GM10248 (cell line): Measurements from ENCODE around the gene CATSPERD.

Source experiments
- CTCF ChIA-PET: fragments of 300-600 bp; sonication (Branson Sonifier 250); formaldehyde crosslinking; extraction: SDS; loops from one replicate; lab custom pipeline; 2021; ENCODE audit warnings: antibody characterized with exemption; lab: Yijun Ruan, JAX
- POLR2A ChIA-PET: fragments of 350-650 bp; sonication (Branson Sonifier 250); formaldehyde crosslinking; extraction: SDS; loops from one replicate; lab custom pipeline; 2020; ENCODE audit warnings: antibody characterized with exemption; lab: Yijun Ruan, JAX
- DNase-seq: peaks from one replicate; pipeline ENCODE4 v3.0.0; 2012; ENCODE audit errors: extremely low spot score
- TF ChIP-seq, protein P1 (sequence below): IDR thresholded peaks from 2 replicates; pipeline ENCODE4 v1.5.1; 2012; ENCODE audit warnings: mild to moderate bottlenecking, low read depth; ENCODE audit errors: extremely low read depth, missing control alignments, control extremely low read depth

Gene CATSPERD

DNA sequence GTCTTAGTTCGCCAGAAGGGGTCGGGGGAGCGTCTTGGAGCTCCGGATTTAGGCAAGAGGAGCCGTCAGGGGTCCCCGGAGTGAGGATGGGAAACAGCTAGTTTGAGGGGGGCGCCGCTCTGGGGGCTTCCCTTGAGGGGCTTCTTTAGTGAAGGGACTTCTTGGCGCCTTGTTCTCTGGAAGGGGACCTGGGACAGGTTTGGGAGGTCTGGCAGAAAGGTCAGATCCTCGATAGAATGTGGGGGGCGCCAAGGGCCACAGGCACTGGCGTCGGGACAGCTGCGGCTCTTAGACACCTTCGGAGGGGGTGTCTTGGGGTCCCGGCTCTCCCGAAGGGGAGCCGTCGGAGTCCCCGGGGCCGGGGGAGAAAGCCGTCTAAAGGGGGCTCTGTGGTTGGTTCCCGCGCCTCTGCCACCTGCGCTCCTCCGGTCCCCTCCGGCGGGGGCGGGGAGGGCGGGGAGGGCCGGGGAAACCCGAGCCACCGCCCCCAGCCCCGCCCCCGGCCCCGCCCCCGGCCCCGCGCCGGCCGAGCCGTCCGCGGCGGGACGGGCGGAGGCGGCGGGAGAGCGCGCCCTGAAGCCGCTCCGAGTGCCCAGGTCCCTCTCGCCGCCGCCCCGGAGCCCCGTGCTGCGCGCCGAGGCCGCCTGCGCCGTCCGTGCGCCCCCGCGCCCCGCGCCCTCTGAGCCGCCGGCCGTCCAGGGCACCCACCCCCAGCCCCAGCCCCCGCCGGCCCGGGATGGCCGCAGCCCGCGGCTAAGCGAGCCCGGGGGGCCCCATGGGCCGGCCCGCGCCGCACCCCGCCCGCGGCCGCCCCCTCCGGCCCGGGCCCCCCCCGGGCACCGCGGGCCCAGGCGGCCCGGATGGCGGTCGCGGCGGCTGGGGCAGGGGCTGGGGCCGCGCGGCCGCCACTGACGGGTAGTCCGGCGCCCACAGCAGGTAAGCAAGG lies 84.4 kb downstream of the CATSPERD start, which contains the start of gene NRTN:
NRTN (plus strand) TSS at position 552 of the 946 bp plus-strand sequence. CDS start 19,099 bp downstream, outside the sequence.
- CTCF ChIA-PET: interaction anchor here (0.6 to 2.6 kb wide), 54 partner anchors 8 to 572 kb away, joined by 3 to 75 read pairs (median 4); partner anchors contain the start of genes DUS3L, FUT6, NDUFA11 and RPL36
- DNase-seq: peak; percentile 80
- POLR2A ChIA-PET: interaction anchor here (0.9 to 1.5 kb wide), 2 partner anchors 14 to 24 kb away, joined by 3 to 14 read pairs; partner anchors contain the start of gene DUS3L
- TF ChIP-seq, protein P1, sequence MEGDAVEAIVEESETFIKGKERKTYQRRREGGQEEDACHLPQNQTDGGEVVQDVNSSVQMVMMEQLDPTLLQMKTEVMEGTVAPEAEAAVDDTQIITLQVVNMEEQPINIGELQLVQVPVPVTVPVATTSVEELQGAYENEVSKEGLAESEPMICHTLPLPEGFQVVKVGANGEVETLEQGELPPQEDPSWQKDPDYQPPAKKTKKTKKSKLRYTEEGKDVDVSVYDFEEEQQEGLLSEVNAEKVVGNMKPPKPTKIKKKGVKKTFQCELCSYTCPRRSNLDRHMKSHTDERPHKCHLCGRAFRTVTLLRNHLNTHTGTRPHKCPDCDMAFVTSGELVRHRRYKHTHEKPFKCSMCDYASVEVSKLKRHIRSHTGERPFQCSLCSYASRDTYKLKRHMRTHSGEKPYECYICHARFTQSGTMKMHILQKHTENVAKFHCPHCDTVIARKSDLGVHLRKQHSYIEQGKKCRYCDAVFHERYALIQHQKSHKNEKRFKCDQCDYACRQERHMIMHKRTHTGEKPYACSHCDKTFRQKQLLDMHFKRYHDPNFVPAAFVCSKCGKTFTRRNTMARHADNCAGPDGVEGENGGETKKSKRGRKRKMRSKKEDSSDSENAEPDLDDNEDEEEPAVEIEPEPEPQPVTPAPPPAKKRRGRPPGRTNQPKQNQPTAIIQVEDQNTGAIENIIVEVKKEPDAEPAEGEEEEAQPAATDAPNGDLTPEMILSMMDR: no peak

DNA sequence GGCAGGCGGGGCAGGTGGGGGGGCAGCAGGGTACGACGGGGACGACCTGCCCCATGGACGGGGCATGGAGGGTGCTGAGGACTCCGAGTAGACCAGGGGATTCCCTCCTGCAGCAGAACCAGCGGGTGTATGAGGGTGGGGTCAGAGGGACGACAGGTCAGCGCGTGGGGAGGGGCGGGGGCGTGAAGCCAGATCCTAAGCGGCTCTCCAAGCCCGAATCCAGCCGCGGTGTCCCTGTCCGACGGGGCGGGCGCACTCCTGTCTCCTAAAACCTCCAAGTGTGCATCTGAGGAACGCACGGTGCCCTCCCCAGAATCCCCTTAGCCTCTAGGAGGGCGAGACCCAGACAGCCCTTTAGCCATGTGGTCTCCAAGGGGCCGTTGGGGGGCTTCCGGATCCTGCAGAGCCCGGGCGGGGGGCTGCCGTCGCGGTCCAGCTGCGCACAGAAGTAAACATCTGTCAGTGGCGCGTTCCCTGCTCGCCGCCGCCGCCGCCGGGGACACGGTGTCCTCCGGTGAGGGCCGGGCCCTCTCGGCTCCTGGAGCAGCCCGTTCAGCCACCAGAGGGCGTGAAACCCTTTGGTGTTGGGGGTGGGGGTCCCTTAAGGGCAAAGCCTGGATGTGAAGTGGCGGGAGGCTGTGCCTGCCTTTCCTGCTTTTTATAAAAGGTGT lies 85.2 kb downstream of the CATSPERD start:
- ChIA-PET CTCF (interaction anchor here (1.1 to 1.6 kb wide), 5 partner anchors 11 to 221 kb away, joined by 3 to 9 read pairs (median 4); no protein-coding TSS in a partner anchor), POLR2A (no interaction called here)
- peak; percentile 74 for DNase-seq
- TF ChIP-seq, protein P1: peak; percentile 78

DNA sequence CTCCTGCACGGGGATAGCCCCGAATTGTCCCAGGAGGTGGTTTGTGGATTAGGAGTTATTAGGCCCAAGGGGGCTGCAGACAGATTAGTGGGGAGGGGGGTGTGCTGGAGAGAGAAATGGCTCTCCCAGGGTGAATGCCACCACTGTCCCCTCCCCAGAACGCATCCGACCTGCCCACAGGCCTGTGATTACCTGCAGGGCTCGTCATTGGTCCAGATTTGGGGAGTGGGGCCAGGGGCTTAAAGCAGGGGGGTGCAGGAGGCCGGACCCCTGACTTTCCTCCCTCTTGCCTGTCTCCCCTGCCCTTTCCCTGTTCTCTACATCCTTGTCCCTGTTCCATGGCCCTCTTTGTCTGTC lies 85.7 kb downstream of the CATSPERD start:
- DNase-seq: no peak
- ChIA-PET CTCF (interaction anchor here (0.9 to 1.6 kb wide), 7 partner anchors 11 to 221 kb away, joined by 3 to 9 read pairs (median 4); no protein-coding TSS in a partner anchor), POLR2A (interaction anchor here (2.9 kb wide), 1 partner anchor 22 kb away, joined by 9 read pairs; no protein-coding TSS in a partner anchor)
- TF ChIP-seq, protein P1: no peak

DNA sequence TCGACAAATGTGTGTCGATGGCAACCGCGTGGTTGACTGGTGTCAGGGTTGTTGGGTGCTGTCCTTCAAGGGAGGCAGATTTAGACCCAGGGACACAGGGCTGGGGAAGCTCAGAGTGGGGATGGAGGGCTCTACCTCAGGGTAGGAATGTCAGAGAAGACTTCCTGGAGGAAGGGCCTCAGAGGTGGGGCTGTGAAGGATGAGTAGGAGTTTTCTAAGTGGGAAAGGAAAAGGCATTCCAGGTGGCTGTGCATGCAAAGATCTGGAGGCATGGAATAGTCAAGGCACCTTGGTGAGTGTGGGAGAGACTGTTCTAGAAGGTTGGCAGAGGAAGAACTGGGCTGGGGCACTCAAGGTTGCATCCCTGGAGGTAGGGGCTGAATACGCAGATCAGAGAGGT lies 86.5 kb downstream of the CATSPERD start:
- TF ChIP-seq, protein P1: no peak
- no peak for DNase-seq
- POLR2A ChIA-PET: interaction anchor here (2.9 kb wide), 1 partner anchor 21 kb away, joined by 9 read pairs; no protein-coding TSS in a partner anchor
- CTCF ChIA-PET: interaction anchor here (0.9 to 1.6 kb wide), 7 partner anchors 12 to 220 kb away, joined by 3 to 9 read pairs (median 4); no protein-coding TSS in a partner anchor

DNA sequence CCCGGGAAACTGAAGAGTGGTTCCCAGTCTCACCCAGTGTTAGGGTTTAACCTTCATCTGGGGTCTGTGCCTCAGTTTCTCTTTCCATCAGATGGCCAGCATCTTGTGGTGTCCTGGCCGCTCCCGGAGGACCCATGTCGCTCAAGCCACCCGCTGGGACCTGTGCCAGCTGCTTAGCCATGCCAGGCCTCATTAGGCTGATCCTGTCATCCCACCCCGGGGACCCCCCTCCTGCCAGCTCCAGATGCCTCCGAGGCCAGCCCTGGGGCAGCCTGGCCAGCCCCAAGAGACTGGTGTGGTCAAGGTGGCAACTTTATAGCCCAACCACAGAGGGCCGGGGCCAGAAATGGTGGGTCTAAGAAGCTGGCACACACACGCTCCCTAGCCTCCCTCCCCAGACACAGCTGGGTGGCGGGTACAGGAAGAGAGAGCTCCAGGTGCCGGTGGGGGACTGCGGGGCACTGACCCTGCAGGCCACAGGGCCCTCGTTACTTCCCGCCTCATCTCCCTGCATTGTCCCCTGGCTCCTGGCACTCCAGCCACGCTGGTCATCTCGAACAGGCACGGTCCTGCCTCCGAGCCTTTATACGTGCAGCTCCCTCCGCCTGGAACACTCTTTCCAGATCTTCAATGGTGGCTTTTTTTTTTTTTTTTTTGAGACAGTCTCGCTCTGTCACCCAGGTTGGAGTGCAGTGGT lies 87.8 kb downstream of the CATSPERD start:
- ChIA-PET POLR2A (interaction anchor here (0.6 to 2.9 kb wide), 2 partner anchors 20 to 94 kb away, joined by 3 to 9 read pairs; no protein-coding TSS in a partner anchor), CTCF (interaction anchor here (0.8 to 1.5 kb wide), 4 partner anchors 13 to 214 kb away, joined by 3 to 5 read pairs (median 4); partner anchors contain the start of gene DUS3L)

More for the DNA sequence above, 87.8 kb downstream of the CATSPERD start:
- TF ChIP-seq, protein P1: no peak
- no peak for DNase-seq
